ENCODE results near the gene XAB2.

- no peak for TF ChIP-seq CTCF (IDR thresholded peaks at IDR 0.05; ENCODE audit: low read length)
- TF ChIP-seq EZH2 (IDR thresholded peaks at IDR 0.05; ENCODE audit: borderline replicate concordance, low read length): no peak
Measured at GRCh38 chr19:7650148-7650547, 20.8 kb upstream of the XAB2 start.
